Renal cortical epithelial cell (primary cell): Measurements from ENCODE around the gene GSTM5. TPM values are rescaled to one million over a fixed set of nuclear protein-coding genes. Genes with fewer than 3 reads are reported as not detected.
"Not testable (repeated sequence)": the region's sequence is repeated elsewhere in the genome, so short reads cannot be mapped to it uniquely, and the experiment has no call there.

Source experiments
- DNase-seq: peaks from one replicate; pipeline ENCODE4 v3.0.0-alpha.2; 2011; ENCODE audit warnings: low read depth
- total RNA-seq: library from RNA; depleted of rRNA; stranded (reverse); fragments of >200 nt; gene quantifications from 2 replicates; pipeline ENCODE4 v1.2.3, GENCODE V29; 2014

The GSTM5 gene
- total RNA-seq, 1 donor from 2014 or later: not detected

DNA sequence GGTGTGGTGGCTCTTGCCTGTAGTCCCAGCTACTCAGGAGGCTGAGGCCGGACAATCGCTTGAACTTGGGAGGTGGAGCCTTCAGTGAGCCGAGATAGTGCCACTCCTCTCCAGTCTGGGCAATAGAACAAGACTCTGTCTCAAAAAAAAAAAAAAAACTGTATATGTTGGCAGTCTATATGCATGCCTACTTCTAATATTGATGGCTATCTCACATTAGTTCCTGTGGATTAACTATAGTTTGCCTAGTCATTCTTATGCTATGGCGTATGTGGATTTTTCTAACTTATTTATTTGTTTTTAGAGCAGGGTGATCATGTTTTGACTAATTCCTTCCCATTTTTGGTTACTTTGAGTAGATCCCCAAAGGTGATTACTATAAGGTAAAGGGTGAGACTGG is 15.0 kb upstream of the GSTM5 start:
- no peak for DNase-seq

DNA sequence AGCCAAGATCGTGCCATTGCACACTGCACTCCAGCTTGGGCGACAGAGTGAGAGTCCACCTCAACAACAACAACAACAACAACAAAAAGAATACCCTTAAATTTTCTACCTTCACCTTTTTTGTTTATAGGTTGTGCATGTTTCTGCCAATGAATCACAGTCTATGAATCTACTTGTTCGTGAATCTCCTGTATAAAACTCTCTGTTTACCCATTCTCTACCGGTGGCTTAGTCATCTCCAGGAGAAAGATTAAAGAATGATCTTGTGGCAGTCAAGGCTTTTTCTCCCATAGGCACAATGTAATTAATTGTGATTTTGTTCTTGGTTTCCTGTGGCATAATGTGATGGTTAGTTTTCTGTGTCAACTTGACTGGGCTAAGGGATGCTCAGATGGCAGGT is 14.2 kb upstream of the GSTM5 start:
- not testable (repeated sequence) for DNase-seq

GRCh38 chr1:109702940-109703339 is 9.1 kb upstream of the GSTM5 start:
- not testable (repeated sequence) for DNase-seq

GRCh38 chr1:109704173-109704572 is 7.9 kb upstream of the GSTM5 start:
- DNase-seq: no peak

GRCh38 chr1:109705411-109705810 is 6.6 kb upstream of the GSTM5 start:
- no peak for DNase-seq

DNA sequence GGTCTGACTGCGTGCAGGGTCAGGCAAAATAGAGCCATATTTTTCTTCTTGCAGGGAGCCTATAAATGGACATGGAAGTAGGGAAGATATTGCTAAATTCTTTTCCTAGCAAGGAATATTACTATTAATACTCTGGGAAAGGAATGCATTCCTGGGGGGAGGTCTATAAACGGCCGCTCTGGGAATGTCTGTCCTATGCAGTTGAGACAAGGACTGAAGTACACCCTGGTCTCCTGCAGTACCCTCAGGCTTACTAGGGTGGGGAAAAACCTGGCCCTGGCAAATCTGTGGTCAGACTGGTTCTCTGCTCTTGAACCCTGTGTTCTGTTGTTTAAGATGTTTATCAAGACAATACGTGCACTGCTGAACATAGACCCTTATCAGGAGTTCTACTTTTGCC is 3.1 kb upstream of the GSTM5 start:
- DNase-seq: not testable (repeated sequence)

- not testable (repeated sequence) for DNase-seq
Measured at GRCh38 chr1:109709822-109710221, 2.2 kb upstream of the GSTM5 start.

GRCh38 chr1:109712321-109712864 is 342 bp downstream of the GSTM5 start:
- no peak for DNase-seq

DNA sequence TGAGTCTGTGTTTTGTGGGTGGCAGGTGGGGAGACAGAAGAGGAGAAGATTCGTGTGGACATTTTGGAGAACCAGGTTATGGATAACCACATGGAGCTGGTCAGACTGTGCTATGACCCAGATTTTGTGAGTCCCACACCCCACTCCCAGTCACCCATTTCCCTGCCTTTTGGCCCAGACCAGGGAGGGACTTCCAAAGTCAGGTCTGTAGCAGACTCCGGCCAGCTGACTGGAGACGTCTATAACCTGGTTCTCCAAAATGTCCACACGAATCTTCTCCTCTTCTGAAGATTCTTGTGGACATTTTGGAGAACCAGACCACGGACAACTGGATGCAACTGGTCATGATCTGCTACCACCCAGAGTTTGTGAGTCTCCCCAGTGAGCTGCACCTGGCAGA is 1.6 kb downstream of the GSTM5 start:
- DNase-seq: no peak

DNA sequence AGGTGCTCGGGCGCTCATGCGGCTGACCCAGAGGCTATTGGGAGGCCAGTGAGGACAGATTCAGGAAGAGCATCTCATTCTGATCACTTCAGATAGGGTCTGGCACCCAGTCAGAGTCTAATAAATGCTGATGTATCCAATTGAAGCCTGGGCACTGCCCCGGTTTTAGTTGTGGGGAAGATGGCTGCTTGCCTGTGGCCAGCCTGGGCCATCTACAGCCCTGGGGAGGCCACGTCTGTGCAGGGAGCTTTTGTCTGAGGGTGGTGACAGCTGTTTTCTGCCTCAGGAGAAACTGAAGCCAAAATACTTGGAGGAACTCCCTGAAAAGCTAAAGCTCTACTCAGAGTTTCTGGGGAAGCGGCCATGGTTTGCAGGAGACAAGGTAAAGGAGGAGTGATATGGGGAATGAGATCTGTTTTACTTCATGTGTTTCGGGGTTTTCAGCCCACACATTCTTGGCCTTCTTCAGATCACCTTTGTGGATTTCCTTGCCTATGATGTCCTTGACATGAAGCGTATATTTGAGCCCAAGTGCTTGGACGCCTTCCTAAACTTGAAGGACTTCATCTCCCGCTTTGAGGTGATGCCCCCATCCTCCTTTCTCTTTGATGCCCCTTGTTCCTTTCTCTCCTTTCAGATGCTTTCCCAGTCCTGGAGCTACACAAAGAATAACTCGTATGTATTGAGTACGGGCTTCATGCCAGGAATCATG is 2.8 kb downstream of the GSTM5 start:
- DNase-seq: no peak

- no peak for DNase-seq
Measured at GRCh38 chr1:109716121-109716520, 4.1 kb downstream of the GSTM5 start.

DNA sequence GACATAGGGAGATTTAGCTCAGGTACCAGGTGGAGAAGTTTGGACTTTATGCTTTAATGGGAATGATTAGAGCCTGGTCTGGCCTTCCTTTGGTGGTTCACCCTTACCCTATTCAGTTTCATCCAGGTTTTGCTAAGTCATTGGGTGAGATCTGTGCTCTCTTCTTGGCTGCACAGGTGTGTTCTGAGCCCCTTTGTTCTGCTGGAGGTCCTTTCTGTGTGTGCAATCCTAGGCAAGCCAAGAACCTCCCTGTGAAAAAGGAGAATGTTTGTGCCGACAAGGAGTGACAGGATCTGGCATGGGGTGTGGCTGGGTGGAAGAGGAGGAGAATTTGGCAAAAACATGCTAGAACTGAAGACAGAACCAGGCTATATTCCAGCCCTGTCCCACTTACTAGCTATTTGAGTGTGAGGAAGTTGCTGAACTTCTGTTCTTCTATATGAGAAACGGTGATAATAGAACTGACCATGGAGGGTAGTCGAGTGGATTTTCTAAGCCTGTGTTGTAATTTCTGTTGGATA is 4.6 kb downstream of the GSTM5 start:
- no peak for DNase-seq

GRCh38 chr1:109717729-109718128 is 5.7 kb downstream of the GSTM5 start:
- no peak for DNase-seq

DNA sequence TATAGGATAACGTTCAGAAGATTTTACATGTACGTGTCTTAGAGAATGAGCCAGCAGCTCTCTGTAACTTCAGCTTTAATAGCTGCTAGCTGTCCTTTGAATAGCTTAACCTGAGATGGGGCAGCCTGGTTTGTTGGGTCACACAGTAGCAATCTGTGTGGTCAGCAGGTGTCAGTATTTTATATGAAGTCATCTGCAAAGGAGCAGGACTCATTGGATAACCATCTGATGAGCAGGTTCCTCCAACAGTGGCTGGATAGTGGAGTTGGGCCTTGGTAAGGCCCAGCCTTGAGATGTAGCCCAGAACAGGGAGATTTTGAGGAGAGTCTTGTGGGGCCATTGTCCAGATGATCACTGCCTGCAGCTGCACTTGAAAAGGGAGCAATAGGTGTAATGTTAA is 6.4 kb downstream of the GSTM5 start:
- peak; percentile 63 for DNase-seq

DNA sequence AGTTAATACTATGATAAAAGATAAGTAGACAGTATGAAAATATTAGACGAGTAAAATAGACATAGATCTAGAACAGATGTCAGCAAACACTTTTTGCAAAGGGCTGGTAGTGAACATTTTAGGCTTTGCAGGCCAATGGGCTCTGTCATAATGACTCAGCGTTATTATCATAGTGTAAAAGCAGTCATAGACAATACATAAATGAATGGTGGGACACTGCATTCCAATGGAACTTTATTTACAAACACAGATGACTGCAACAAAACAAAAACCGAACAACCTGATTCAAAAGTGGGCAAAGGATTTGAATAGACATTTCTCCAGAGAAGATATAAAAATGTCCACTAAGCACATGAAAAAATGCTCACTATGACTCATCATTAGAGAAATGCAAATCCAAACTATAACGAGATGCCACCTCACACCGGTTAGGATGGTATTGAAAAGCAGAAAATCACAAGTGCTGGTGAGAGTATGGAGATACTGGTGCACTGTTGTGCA is 7.3 kb downstream of the GSTM5 start:
- DNase-seq: no peak

DNA sequence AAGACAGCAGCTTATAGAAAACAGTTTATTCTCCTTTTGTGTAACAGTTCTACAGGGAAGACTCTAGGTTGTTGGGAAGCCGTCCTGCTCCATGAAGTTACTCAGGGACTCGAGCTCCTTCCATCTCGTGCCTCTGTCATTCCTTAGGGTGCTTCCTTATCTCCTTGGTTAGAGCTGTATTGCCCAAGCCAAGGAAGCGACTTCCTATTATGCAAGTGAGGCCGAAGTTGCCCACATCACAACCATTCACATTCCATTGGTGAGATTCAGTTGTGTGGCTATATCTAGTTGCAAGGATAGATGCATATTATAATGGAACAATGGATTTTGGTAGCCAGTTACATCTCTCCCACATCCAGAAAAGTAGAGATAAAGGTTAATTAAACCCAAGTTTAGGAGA is 9.0 kb downstream of the GSTM5 start:
- DNase-seq: no peak

DNA sequence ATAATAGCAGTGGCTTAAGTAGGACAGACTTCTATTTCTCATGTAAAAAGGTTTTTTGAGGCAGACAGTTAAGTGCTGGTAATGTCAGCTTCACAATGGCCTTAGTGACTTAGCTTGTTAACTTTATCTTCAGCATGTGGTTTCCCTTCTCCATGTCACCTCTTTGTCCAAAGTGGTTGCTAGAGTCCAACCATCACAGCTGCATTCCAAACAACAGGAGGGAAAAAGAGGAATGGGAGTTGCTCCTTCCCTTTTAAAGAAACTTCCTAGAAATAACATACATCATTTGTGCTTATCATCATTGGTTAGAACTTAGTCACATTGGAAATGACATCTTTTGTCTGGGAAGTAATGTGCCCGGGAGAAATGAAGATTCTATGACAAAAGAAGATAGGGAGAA is 9.9 kb downstream of the GSTM5 start:
- DNase-seq: no peak

GRCh38 chr1:109722908-109723691 is 11.0 kb downstream of the GSTM5 start:
- no peak for DNase-seq

DNA sequence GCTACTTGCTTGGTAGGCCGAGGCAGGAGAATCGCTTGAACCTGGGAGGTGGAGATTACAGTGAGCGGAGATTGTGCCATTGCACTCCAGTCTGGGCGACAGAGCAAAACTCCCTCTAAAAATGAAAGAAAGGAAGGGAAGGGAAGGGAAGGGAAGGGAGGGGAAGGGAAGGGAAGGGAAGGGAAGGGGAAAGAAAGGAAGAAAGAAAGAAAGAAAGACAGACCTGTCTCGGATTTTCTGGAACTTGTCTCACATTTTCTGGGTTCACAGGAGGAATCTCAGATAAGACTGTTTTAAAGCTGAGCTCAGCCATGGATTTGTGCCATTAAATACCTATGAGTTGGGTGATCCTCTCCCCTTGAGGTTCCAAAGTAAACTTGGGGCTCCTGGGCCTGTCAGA is 12.9 kb downstream of the GSTM5 start:
- no peak for DNase-seq

- DNase-seq: no peak
Measured at GRCh38 chr1:109725510-109725909, 13.5 kb downstream of the GSTM5 start.

DNA sequence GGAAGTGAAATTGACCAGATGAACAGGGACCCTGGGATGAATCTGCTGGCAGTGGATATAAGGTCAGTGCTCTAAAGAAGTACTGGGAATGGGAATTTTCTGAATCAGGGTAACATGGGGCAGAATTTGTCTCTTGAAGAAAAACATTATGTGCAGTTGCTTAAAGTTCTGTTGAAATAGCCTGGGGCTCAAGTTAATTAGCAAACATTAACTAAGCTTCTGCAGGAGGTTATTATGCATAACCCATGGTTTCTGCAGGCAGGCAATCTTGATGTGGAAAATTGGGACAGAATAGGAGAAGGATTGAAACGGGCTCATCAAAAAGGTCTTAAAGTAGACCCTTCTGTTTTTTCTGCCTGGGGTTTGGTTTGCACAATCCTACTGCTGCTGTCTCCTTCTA is 14.0 kb downstream of the GSTM5 start:
- peak; percentile 84 for DNase-seq

GRCh38 chr1:109726728-109727373 is 14.8 kb downstream of the GSTM5 start:
- no peak for DNase-seq
